ENCODE measurements around the gene DLGAP1. TPM values are rescaled to one million over a fixed set of nuclear protein-coding genes. Genes with fewer than 3 reads are reported as not detected.

Gene DLGAP1
- total and polyA plus RNA-seq, 2 experiments from 2014 or later = 17.0 to 48.5 TPM

DNA sequence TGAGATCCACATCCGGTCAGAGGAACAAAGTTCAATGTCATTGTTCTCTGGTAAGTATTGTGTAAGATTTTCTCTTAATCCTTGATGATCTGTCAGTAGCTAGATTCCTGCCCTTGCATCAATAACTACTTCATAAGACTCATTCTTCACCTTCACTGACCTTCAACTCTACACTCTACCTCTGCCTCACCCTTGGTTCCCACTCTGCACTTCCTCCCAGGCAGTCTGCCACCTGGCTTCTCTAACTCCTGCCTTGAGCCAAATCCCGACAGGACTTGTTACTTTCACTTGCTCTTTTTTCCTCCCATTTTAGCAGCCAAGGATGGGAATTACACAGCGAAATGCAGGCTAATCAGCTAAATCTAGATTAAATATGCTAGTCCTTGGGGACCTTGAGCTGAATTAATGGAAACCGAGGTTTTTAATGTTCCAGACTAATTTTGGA is 190.7 kb downstream of the DLGAP1 start (continued):
- TF ChIP-seq, protein P1, sequence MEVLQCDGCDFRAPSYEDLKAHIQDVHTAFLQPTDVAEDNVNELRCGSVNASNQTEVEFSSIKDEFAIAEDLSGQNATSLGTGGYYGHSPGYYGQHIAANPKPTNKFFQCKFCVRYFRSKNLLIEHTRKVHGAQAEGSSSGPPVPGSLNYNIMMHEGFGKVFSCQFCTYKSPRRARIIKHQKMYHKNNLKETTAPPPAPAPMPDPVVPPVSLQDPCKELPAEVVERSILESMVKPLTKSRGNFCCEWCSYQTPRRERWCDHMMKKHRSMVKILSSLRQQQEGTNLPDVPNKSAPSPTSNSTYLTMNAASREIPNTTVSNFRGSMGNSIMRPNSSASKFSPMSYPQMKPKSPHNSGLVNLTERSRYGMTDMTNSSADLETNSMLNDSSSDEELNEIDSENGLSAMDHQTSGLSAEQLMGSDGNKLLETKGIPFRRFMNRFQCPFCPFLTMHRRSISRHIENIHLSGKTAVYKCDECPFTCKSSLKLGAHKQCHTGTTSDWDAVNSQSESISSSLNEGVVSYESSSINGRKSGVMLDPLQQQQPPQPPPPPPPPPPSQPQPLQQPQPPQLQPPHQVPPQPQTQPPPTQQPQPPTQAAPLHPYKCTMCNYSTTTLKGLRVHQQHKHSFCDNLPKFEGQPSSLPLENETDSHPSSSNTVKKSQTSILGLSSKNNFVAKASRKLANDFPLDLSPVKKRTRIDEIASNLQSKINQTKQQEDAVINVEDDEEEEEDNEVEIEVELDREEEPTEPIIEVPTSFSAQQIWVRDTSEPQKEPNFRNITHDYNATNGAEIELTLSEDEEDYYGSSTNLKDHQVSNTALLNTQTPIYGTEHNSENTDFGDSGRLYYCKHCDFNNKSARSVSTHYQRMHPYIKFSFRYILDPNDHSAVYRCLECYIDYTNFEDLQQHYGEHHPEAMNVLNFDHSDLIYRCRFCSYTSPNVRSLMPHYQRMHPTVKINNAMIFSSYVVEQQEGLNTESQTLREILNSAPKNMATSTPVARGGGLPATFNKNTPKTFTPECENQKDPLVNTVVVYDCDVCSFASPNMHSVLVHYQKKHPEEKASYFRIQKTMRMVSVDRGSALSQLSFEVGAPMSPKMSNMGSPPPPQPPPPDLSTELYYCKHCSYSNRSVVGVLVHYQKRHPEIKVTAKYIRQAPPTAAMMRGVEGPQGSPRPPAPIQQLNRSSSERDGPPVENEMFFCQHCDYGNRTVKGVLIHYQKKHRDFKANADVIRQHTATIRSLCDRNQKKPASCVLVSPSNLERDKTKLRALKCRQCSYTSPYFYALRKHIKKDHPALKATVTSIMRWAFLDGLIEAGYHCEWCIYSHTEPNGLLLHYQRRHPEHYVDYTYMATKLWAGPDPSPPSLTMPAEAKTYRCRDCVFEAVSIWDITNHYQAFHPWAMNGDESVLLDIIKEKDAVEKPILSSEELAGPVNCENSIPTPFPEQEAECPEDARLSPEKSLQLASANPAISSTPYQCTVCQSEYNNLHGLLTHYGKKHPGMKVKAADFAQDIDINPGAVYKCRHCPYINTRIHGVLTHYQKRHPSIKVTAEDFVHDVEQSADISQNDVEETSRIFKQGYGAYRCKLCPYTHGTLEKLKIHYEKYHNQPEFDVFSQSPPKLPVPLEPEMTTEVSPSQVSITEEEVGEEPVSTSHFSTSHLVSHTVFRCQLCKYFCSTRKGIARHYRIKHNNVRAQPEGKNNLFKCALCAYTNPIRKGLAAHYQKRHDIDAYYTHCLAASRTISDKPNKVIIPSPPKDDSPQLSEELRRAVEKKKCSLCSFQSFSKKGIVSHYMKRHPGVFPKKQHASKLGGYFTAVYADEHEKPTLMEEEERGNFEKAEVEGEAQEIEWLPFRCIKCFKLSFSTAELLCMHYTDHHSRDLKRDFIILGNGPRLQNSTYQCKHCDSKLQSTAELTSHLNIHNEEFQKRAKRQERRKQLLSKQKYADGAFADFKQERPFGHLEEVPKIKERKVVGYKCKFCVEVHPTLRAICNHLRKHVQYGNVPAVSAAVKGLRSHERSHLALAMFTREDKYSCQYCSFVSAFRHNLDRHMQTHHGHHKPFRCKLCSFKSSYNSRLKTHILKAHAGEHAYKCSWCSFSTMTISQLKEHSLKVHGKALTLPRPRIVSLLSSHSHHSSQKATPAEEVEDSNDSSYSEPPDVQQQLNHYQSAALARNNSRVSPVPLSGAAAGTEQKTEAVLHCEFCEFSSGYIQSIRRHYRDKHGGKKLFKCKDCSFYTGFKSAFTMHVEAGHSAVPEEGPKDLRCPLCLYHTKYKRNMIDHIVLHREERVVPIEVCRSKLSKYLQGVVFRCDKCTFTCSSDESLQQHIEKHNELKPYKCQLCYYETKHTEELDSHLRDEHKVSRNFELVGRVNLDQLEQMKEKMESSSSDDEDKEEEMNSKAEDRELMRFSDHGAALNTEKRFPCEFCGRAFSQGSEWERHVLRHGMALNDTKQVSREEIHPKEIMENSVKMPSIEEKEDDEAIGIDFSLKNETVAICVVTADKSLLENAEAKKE (CRISPR knock-in tag; IDR thresholded peaks at IDR 0.05) = no peak
- no peak for TF ChIP-seq STAT1 (IDR thresholded peaks at IDR 0.05; ENCODE audit: unreplicated experiment)
- no peak for TF ChIP-seq NANOG (IDR thresholded peaks at IDR 0.05; ENCODE audit: borderline replicate concordance)
- TF ChIP-seq ETS1 (IDR thresholded peaks at IDR 0.05) = no peak
- TF ChIP-seq ZNF114 (CRISPR knock-in tag; IDR thresholded peaks at IDR 0.05) = no peak
- TF ChIP-seq EZH2phosphoT487 (IDR thresholded peaks at IDR 0.05; ENCODE audit: unreplicated experiment) = no peak
- no peak for TF ChIP-seq EZH2 (IDR thresholded peaks at IDR 0.05; ENCODE audit: low read depth, unreplicated experiment)
- no peak for TF ChIP-seq REST (IDR thresholded peaks at IDR 0.05; ENCODE audit: unreplicated experiment)
- no peak for TF ChIP-seq POLR2AphosphoS5 (IDR thresholded peaks at IDR 0.05; ENCODE audit: low read depth)
- TF ChIP-seq ZNF331 (CRISPR knock-in tag; IDR thresholded peaks at IDR 0.05; ENCODE audit: low read depth) = no peak

Measured in GM23338 (cell line).